ENCODE results near the gene CCDC60.

CCDC60 gene

DNA sequence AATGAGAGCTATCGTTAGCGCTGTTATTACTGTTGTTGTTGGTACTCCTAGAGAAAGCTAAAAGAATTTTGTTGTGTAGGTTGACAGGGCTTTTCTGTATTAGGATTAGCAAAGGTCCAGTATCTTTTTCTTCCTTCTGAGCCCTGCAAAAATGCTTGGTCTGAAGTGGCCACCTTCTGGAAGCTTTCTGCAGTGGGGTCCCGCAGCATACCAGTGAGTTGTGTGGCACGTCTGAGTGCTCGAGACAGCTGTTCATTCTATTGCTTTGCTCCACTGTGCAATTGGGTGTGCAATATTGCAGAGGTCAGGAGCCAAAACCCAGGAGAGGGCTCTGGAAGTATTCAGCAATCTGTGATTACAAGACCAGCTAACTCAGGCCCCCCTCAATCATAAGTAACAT, 57.1 kb downstream of the CCDC60 start:
- no peak for DNase-seq

DNA sequence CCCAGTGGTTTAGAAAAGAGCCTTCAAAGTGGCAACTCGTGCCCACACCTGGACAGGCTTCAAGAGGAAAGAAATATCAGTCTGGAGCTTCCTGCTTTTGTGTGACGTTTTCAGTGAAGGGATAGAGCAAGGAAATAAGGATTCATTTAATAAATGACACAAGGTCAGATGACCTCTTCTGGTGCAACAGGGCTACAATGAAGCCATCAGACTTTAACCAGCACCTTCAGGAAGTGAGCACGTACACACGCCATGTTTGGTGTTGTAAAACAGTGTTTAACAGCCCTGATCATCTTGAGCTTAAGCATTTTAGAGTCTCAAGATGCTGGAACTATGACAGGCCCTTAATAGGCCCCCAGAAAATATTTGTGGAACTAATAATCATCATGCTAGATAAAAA, 59.1 kb downstream of the CCDC60 start:
- DNase-seq = no peak

DNA sequence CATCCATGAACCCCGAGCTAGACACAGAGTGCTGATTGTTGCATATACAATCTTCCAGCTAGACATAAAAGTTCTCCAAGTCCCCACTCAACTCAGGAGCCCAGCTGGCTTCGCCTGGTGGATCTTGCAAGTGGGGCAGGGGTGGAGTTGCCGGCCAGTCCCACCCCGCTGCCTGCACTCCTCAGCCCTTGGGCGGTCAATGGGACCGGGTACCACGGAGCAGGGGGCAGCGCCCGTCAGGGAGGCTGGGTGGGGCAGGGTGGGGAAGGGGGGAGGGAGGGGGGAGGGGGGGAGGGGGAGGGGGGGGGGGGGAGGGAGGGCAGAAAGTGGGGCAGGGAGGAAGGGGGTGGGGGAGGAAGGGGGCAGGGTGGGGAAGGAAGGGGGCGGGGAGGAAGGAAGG, 63.0 kb downstream of the CCDC60 start:
- no peak for DNase-seq

GRCh38 chr12:119398190-119398589, 63.7 kb downstream of the CCDC60 start:
- DNase-seq = no peak

GRCh38 chr12:119399301-119399700, 64.8 kb downstream of the CCDC60 start:
- no peak for DNase-seq

- DNase-seq = no peak
These were observed 71.8 kb downstream of the CCDC60 start for GRCh38 chr12:119406308-119406707.

DNA sequence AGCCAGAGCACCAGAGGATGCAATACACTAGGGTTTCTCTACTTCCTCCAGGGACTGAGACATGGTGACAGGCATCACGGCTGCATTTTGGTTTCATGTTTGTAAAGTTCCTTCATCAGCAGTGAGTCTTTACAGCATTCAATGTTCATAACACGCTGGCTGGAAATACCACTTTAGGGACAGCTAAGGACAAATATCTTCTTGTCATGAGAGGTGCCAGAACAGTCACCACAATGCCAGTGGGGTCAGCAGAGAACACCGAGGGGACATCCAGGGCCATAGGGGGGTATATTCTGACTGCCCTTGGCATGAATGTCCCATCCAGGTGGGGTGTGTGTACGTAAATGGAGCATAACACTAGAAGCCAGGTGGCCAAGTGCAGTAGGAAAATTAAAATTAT, 72.3 kb downstream of the CCDC60 start:
- no peak for DNase-seq

DNA sequence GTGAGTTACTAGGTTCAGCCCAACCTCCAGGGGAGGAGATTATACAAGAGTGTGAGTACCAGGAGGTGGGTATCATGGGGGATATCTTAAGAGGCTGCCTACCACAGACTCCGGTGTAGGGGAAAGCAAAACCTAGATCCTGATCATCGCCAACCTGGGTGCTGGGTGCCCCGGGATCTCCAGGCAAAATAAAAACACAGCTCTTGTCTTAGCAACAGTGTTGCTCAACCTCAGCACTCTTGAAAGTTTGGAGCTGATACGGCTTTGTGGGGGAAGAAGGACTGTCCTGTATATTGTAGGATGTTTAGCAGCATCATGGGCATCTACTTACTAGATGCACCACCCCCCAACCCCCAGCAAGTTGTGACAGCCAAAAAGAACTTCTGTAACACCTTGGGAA, 74.5 kb downstream of the CCDC60 start:
- no peak for DNase-seq

- DNase-seq = no peak
These were observed 75.9 kb downstream of the CCDC60 start for GRCh38 chr12:119410396-119410795.

DNA sequence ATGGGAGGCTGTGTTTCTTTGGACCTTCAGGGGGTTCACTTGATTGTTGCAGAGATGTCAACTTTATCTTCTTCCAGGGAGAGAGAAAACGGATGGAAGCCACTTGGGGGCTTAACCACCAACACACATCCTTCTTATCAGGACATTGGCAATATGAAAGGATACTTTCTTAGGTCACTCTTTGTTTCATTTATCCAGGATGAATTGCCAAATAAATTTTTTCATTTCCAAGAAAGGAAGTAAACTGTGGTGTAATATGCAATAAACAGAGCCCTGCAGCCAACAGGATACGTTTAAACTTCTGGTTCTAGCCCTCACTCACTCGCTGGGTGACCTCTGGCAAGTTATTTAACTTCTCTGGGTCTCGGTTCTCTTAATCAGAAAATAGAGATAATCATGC, 77.8 kb downstream of the CCDC60 start:
- no peak for DNase-seq

DNA sequence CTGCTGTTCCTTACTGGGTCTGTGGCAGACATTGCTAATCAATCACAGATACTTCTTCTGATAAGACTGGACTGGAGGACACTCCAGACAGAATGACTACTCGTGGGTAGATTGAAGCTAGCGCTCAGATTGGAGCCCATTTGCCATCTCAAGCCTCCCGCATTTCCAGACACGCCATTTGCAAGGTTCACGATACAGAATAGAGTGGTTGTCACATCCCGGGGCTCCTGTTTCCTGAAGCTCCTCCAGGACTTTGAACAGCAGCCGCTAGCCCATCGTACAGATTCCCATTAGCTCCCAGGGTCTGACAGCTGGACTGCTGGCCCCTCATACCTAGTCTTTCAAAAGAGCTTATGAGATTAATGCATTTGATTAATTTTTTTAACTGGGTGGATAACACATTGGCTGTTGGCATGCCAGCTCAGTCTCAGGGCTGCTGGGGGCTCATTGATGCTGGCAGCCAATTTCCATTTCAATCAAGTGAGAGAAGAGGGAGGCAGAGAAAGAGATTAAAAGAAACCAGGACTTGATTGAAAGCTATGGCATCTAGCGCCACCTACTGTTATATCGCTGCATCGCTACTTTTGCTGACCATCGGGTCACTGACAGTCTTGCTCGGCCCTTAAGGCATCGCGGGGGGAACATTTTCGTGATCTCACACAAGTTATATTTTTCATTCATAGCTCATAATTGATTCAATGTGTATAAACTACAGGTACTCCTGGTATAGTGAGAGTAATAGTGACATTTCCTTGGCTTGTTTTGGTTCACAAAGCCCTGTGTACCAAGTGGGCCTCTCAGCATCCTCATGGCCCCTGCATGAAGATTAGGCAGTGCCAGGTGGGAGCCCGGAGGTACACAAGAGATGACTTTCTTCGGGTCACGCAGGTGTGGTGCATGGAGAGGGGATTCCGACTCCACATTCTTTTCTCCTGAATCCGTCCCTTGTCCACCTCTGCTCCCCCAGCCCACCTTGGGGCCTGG, 78.6 kb downstream of the CCDC60 start:
- peak; percentile 13 for DNase-seq

DNA sequence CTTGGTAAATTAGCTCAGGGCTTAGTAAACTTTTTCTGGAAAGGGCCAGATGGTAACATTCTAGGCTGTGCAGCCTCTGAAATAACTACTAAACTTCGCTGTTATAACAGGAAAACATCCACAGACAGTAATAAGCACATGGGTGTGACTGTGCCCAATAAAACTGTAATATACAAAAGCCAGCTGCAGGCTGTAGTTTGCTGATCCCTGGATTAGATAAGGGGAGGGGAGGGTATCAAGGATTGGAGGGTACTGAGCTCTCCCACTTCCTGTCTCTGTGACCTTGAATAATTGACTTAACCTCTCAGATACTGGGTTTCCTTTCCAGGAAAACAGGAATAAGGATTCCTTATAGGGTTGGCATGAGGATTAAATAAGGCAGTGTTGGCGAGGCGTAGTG, 81.2 kb downstream of the CCDC60 start:
- DNase-seq = no peak

DNA sequence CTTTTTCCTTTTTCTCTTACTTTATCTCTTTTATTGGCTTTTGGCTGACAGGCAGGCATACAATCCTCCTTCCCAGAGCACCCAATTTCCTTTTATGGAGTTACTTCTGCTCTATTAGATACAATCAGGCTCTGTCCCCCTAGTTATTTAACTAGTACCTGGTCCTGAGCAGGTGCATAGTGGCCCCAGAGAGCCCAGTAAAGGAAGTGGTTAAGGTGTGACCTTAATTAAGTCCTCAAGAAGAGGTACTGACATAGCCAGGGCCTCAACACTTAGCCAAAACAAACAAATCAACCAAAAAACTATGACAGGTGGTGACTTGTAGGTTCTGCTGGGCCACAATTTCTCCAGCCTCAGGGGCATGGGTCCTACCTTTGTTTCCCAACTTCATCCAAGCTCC, 82.9 kb downstream of the CCDC60 start:
- no peak for DNase-seq

DNA sequence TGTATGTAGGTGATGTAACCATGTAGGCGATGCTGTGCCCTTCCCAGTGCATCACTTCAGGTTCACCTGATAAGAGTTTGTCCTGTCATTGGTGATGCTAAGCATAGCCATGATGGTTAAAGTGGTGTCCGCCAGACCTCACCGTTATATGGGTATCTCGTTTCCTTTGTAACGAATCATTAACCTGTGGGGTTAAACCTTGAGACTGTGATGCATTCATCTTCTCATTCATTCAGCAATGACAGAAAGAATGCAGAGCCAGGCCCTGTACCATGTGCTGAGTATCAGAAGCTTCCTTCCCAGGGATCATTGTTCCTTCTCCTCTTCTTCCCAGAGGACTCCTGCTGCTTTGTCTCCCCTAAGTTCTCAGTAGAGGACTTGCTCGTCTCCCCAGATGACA, 84.9 kb downstream of the CCDC60 start:
- DNase-seq = no peak

DNA sequence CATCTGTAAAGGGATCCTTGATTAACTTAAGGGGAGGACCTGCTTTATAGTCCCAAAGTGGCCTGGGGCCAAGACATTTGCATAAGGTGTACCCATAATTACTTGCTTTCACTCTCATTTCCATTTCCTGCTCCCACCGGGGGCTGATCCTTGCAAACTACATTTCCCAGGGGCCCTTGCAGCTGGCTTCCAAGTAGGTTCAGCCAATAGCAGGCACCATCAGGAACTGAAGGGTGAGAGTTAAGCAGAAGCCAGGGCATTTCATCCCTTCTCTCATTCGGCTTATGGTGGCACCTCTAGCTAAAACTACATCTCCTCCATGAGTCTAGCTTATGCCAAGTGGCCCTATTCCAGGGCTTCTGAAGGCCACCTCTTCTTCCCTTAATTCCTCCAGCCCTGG, 88.8 kb downstream of the CCDC60 start:
- DNase-seq = no peak

GRCh38 chr12:119425623-119426022, 91.1 kb downstream of the CCDC60 start:
- no peak for DNase-seq

- no peak for DNase-seq
These were observed 96.6 kb downstream of the CCDC60 start for GRCh38 chr12:119431151-119431550.

- no peak for DNase-seq
These were observed 98.4 kb downstream of the CCDC60 start for GRCh38 chr12:119432949-119433348.

DNA sequence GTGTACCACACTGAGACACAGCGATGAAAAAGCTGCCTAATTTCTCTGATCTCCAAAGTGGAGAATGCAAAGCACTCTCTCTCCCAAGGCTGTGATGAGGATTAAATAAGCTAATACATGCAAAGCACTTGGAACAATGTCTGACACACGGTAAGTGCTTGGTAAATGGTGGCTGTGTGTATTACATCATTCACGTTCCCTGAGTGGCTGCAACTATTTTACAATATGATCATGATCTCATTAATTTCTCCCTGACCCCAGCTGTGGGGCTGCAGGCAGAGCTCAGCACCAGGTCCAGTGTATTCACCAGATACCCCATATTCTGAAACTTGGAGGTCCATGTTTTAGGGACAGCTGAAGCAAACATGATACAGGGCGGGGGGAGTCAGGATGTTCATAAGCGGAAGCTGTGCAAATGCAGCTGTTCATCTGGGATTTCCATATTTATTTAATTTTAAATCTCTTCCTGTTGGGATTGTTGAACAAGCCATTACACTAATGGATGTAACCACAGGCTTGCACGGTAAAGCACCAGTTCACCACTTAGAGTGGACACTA, 106.4 kb downstream of the CCDC60 start:
- DNase-seq = no peak

- peak; percentile 20 for DNase-seq
These were observed 110.0 kb downstream of the CCDC60 start for GRCh38 chr12:119444462-119445044.

DNA sequence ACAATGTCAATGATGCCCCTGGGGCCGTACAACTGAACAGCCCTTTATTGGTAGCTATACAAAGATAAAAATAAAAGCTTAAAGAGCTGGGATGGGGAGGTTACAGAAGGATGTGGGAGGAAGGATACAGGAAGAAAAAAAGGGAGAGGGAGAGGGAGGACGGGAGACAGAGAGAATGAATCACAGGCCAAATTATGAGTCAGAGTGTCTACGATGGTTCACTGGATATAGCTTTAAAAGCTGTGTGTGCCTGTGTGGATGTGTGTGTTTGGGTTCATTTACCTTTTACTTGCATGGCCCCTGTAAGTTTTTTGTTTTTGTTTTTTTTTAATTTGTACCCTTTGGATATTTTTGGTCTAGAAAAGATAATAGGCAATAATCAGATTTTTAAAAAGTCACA, 111.9 kb downstream of the CCDC60 start:
- DNase-seq = no peak

GRCh38 chr12:119447126-119447525, 112.6 kb downstream of the CCDC60 start:
- no peak for DNase-seq

DNA sequence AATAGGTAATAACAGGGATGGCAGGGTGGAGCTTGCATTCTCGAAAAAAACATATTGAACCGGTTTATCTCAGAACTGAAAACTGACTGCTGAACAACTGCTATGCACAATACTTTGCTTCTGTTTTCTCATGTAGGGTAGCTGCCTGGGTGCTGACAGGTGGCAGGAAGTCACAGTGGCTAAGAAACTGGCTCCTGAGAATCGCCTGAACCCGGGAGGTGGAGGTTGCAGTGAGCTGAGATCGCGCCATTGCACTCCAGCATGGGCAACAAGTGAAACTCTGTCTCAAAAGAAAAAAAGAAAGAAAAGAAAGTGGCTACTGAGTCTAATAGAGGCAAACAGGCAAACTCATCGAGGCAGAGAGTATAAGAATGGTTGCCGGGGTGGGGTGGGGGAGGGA, 113.1 kb downstream of the CCDC60 start:
- DNase-seq = no peak

DNA sequence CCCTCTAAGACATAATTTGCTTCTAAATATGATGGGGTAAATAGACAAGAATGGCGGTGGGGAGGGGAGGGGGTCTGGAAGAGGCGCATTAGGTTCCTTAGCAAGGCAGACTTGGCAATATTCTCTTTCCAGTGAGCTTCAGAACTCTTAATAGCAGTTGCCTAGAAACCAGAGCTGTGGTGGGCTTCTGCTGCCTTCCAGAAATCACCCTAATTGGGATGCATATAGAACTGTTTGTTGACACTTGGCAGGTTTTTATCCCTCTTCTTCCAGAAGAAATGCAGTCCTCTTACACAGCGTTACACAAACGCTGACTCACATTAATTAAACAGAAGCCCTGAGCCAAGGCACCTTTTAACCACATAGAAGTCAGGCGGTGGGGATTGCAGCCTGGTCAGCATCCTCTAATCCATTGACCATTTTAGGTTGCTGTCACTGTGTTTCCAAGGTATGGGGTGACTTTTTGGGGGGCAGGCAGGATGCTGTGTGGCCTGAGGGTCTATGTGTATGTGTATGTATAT, 114.1 kb downstream of the CCDC60 start:
- no peak for DNase-seq

Measured in CD4-positive, alpha-beta T cell treated with Interleukin-10 for 1 hour (primary cell).